Lung (tissue), 13 donors: ENCODE data around the gene TBRG4. TPM values are rescaled to one million over a fixed set of nuclear protein-coding genes. Genes with fewer than 3 reads are reported as not detected.

Experiments used
- ATAC-seq: fragments of 200-7000 bp; cut with Tn5 transposase; one replicate; pipeline ENCODE4 v1.9.1; 2020; ENCODE audit warnings: moderate number of reproducible peaks; ENCODE audit not compliant: insufficient read depth, low FRiP score
- DNase-seq, 3 donors: peaks; one replicate each; pipeline ENCODE4 v3.0.0-alpha.2; 2013 to 2017
- H3K27ac ChIP-seq, 2 donors: one replicate each; pipeline ENCODE4 v1.5.1; 2013; ENCODE audit warnings: mild to moderate bottlenecking in 2 of 2, moderate library complexity in 2 of 2, control low read depth in 1 of 2, inconsistent platforms in 1 of 2, low read depth in 1 of 2, low read length in 1 of 2
- H3K27me3 ChIP-seq, 3 donors: one replicate each; pipeline ENCODE4 v1.5.1; 2013; ENCODE audit warnings: low read length in 2 of 3; ENCODE audit not compliant: control insufficient read depth in 3 of 3, insufficient read depth in 3 of 3
- H3K36me3 ChIP-seq, 4 donors: one replicate each; pipeline ENCODE4 v1.5.1; 2013; ENCODE audit warnings: low read length in 4 of 4, mild to moderate bottlenecking in 1 of 4, moderate library complexity in 1 of 4; ENCODE audit not compliant: control insufficient read depth in 4 of 4, insufficient read depth in 4 of 4
- H3K4me1 ChIP-seq, 5 donors: one replicate each; pipeline ENCODE4 v1.5.1; 2013; ENCODE audit warnings: low read length in 5 of 5, mild to moderate bottlenecking in 2 of 5, moderate library complexity in 1 of 5; ENCODE audit not compliant: control insufficient read depth in 5 of 5, insufficient read depth in 5 of 5
- H3K4me3 ChIP-seq: one replicate; pipeline ENCODE4 v1.5.1; 2013; ENCODE audit warnings: mild to moderate bottlenecking, control low read depth, moderate library complexity
- H3K9ac ChIP-seq, 2 donors: one replicate each; pipeline ENCODE4 v1.5.1; 2013; ENCODE audit warnings: low read length in 2 of 2, control low read depth in 1 of 2; ENCODE audit not compliant: insufficient read depth in 1 of 2
- H3K9me3 ChIP-seq, 4 donors: one replicate each; pipeline ENCODE4 v1.5.1; 2013; ENCODE audit warnings: low read length in 3 of 4, mild to moderate bottlenecking in 1 of 4, moderate library complexity in 1 of 4; ENCODE audit not compliant: control insufficient read depth in 4 of 4, insufficient read depth in 3 of 4
- WGBS, 2 donors: extraction: QIAGEN DNeasy Blood & Tissue Kit; methylation state at CpG; one replicate each; pipeline ENCODE4 v1.1.7; 2013; 5-methylcytosine and 5-hydroxymethylcytosine counted together
- polyA plus RNA-seq, 2 donors: library from polyadenylated mRNA; stranded (reverse); fragments of 200-250 nt; gene quantifications; one replicate each; pipeline ENCODE4 v1.2.1, GENCODE V29; 2013
- small RNA-seq: library from RNA; depleted of rRNA; stranded (forward); fragments of <200 nt; gene quantifications from one replicate; pipeline ENCODE3, GENCODE V24; 2014; ENCODE audit warnings: low replicate concordance
- total RNA-seq, 2 donors: library from RNA; depleted of rRNA in 1 of 2; stranded (reverse); fragments of >200 nt in 1 of 2; gene quantifications; one replicate each; pipeline ENCODE4 v1.2.1, GENCODE V29; 2014 to 2021
- TF ChIP-seq, protein P1 (sequence below): IDR thresholded peaks from 2 replicates; pipeline ENCODE4 v1.5.1; 2012; ENCODE audit warnings: mild to moderate bottlenecking; ENCODE audit errors: control extremely low read depth, extremely low read depth
- donor health status: control.
- donor health status: control.
- donor health status: Bipolar disorder and iron deficiency.
- donor health status: healthy.
- donor health status: DM: yes; HTN: yes; CAD: no.

Gene TBRG4
- total and polyA plus RNA-seq, 4 donors: 32.2 to 65.6 (median 46.9) TPM

DNA sequence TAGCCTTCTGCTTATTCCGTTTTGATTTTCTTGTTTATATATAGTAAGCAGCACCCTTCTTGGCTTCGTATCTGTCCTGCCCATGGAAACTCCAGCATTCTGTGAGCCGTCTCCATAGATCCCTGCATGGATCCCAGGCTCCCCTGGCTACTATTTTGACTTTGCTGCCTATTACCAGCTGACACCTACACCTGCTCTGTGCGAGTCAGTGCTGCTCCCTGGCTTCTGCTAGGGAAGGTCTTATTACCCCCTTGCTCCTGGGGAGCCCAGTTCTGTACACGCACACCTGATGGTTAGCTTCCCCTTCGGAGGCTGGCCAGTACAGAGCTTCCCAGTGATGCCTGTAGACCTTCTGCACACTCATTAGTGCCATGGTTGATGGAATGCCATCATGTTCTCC is 58.1 kb downstream of the TBRG4 start:
- ATAC-seq (no peak), DNase-seq (no peak)
- TF ChIP-seq, protein P1, sequence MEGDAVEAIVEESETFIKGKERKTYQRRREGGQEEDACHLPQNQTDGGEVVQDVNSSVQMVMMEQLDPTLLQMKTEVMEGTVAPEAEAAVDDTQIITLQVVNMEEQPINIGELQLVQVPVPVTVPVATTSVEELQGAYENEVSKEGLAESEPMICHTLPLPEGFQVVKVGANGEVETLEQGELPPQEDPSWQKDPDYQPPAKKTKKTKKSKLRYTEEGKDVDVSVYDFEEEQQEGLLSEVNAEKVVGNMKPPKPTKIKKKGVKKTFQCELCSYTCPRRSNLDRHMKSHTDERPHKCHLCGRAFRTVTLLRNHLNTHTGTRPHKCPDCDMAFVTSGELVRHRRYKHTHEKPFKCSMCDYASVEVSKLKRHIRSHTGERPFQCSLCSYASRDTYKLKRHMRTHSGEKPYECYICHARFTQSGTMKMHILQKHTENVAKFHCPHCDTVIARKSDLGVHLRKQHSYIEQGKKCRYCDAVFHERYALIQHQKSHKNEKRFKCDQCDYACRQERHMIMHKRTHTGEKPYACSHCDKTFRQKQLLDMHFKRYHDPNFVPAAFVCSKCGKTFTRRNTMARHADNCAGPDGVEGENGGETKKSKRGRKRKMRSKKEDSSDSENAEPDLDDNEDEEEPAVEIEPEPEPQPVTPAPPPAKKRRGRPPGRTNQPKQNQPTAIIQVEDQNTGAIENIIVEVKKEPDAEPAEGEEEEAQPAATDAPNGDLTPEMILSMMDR: no peak
- H3K9ac ChIP-seq: no peak overlapping the region
- WGBS, 2 donors: 65 to 97% methylated on average over 6 of the region's 6 CpGs
- peaks cover 0 to 2% (median 0%) of the 10 kb centered on the region in 4 donors for H3K9me3 ChIP-seq
- no peak overlapping the region for H3K4me3 ChIP-seq
- H3K27ac ChIP-seq: no peak overlapping the region
- H3K36me3 ChIP-seq: peaks cover 0 to 3% (median 1%) of the 10 kb centered on the region in 4 donors
- H3K27me3 ChIP-seq: no peaks in the 10 kb centered on the region
- H3K4me1 ChIP-seq: no peaks in the 10 kb centered on the region

DNA sequence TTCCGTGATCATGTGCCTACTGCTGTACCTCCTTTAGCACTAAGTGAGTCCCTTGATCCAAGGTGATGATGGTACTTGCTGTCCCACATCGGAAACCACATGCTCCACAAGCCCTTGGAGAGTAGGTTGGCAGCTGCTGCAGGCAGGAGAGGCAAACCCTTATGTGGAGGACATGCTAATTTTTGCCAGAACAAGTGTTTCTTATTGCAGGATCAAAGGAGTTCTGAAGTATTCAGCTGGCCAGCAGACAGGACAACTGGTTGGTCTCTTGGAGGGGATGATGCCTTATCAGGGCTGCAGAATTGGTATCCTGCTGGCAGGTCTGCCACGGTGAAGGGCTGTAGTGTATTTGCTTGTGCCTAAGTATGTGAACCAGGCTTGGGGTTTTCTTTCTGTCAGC is 59.5 kb downstream of the TBRG4 start:
- H3K36me3 ChIP-seq: peaks cover 0 to 5% (median 2%) of the 10 kb centered on the region in 4 donors
- no peak overlapping the region for H3K27ac ChIP-seq
- WGBS, 2 donors: 71 to 87% methylated on average over 3 of the region's 3 CpGs
- ATAC-seq: peak; percentile 77
- H3K4me3 ChIP-seq: no peak overlapping the region
- no peak overlapping the region for H3K9ac ChIP-seq
- peaks cover 0 to 2% (median 0%) of the 10 kb centered on the region in 4 donors for H3K9me3 ChIP-seq
- DNase-seq: peak in 1 of 3 donors; percentile 26
- H3K27me3 ChIP-seq: no peaks in the 10 kb centered on the region
- H3K4me1 ChIP-seq: no peaks in the 10 kb centered on the region
- TF ChIP-seq, protein P1: no peak

DNA sequence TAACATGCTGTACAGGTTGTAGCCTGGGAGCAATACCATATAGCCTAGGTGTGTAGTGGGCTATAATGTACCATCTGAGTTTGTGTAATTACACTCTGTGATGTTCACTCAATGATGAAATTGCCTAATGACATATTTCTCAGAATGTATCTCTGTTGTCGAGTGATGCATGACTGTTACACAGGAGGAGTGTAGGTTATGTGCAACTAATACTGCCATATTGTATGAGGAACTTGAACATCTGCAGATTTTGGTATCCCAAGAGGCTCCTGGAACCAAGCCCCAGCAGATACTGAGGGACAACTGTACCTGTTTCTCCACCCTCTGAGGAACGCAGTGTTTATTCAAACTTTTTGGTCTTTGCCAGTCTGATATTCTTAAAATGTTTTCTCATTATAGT is 61.3 kb downstream of the TBRG4 start:
- Histone ChIP-seq H3K4me3 (no peak overlapping the region), H3K27me3 (no peaks in the 10 kb centered on the region), H3K4me1 (no peaks in the 10 kb centered on the region), H3K9ac (no peak overlapping the region), H3K27ac (no peak overlapping the region), H3K9me3 (peaks cover 0 to 2% (median 0%) of the 10 kb centered on the region in 4 donors), H3K36me3 (peaks cover 0 to 7% (median 3%) of the 10 kb centered on the region in 4 donors)
- TF ChIP-seq, protein P1: no peak
- ATAC-seq (no peak), DNase-seq (no peak)
- WGBS, 2 donors: 86 to 93% methylated on average over 2 of the region's 2 CpGs

Small RNAs within 50 kb of the gene (small RNA-seq; reads per million reads assigned to genes)
- gene SNORA5A: 3.1 reads per million, percentile 93 among the genes with 10 or more reads in this experiment
- gene SNORA5B: not detected
- gene SNORA5C: 21.0 reads per million, percentile 97 among the genes with 10 or more reads in this experiment

Other genes starting within 250 kb of the TBRG4 start
- gene PURB, start 226.2 kb downstream of the TBRG4 start, total RNA-seq: 10 to 100 TPM; 22.5 to 48.9 TPM
- 1 to 10 TPM; 7.9 to 8.8 TPM for gene PURB, start 226.2 kb downstream of the TBRG4 start, polyA plus RNA-seq
- 10 to 100 TPM; 11.9 to 44.6 TPM for gene MYO1G, start 132.7 kb downstream of the TBRG4 start, total RNA-seq
- gene MYO1G, start 132.7 kb downstream of the TBRG4 start, polyA plus RNA-seq: 10 to 100 TPM; 21.8 to 76.8 TPM
- 10 to 100 TPM; 21.7 to 46.9 TPM for gene CCM2, start 111.5 kb downstream of the TBRG4 start, total RNA-seq
- gene CCM2, start 111.5 kb downstream of the TBRG4 start, polyA plus RNA-seq: 10 to 100 TPM; 55.3 to 57.6 TPM
- gene NACAD, start 22.7 kb downstream of the TBRG4 start, total RNA-seq: 1 to 10 TPM; 2.3 to 3.7 TPM
- 1 to 10 TPM in 1 of 2 donors, under 1 TPM in 1; 0.85 to 1.2 TPM for gene NACAD, start 22.7 kb downstream of the TBRG4 start, polyA plus RNA-seq
- gene RAMP3, start 46.1 kb upstream of the TBRG4 start, total RNA-seq: 10 to 100 TPM; 47.3 to 49.8 TPM
- 100 to 1,000 TPM in 1 of 2 donors, 10 to 100 TPM in 1; 76.8 to 116 TPM for gene RAMP3, start 46.1 kb upstream of the TBRG4 start, polyA plus RNA-seq